MM.1S (cell line): Measurements from ENCODE around the gene TNFRSF1A.

ENCODE experiments used
- DNase-seq: peaks from one replicate; pipeline ENCODE4 v3.0.0-alpha.2; 2015
- H2AFZ ChIP-seq: fragments of 300-600 bp; sonication (generic); 2 replicates; pipeline ENCODE4 v1.6.0; 2016; ENCODE audit warnings: antibody characterized with exemption, low read length
- H3F3A ChIP-seq: fragments of 300-600 bp; sonication (generic); 2 replicates; pipeline ENCODE4 v1.6.1; 2016; ENCODE audit warnings: mild to moderate bottlenecking, antibody characterized with exemption, low read length, moderate library complexity, mixed read lengths; ENCODE audit not compliant: insufficient read depth
- H3K27ac ChIP-seq: fragments of 300-600 bp; sonication (generic); 2 replicates; pipeline ENCODE4 v1.5.1; 2016; ENCODE audit warnings: mild to moderate bottlenecking, low read length
- H3K27me3 ChIP-seq: fragments of 300-600 bp; sonication (generic); replicated peaks from 2 replicates; pipeline ENCODE4 v1.6.0; 2016; ENCODE audit warnings: low read length; ENCODE audit not compliant: insufficient read depth
- H3K36me3 ChIP-seq: fragments of 300-600 bp; sonication (generic); replicated peaks from 2 replicates; pipeline ENCODE4 v1.6.1; 2016; ENCODE audit warnings: mild to moderate bottlenecking, low read length, mixed read lengths; ENCODE audit not compliant: insufficient read depth
- H3K4me1 ChIP-seq: fragments of 300-600 bp; sonication (generic); 2 replicates; pipeline ENCODE4 v1.6.1; 2016; ENCODE audit warnings: low read length, mixed read lengths
- H3K4me2 ChIP-seq: fragments of 300-600 bp; sonication (generic); 2 replicates; pipeline ENCODE4 v1.6.0; 2016; ENCODE audit warnings: low read depth, low read length
- H3K4me3 ChIP-seq: fragments of 300-600 bp; sonication (generic); 2 replicates; pipeline ENCODE4 v1.5.1; 2016; ENCODE audit warnings: low read length, mixed read lengths
- H3K79me2 ChIP-seq: fragments of 300-600 bp; sonication (generic); 2 replicates; pipeline ENCODE4 v1.6.1; 2016; ENCODE audit warnings: mixed run types, low read length, mixed read lengths
- H3K9ac ChIP-seq: fragments of 300-600 bp; sonication (generic); 2 replicates; pipeline ENCODE4 v1.6.1; 2016; ENCODE audit warnings: low read length, mixed read lengths
- H3K9me2 ChIP-seq: fragments of 300-600 bp; sonication (generic); replicated peaks from 2 replicates; pipeline ENCODE4 v1.6.1; 2016; ENCODE audit warnings: mild to moderate bottlenecking, low read length, mixed read lengths; ENCODE audit not compliant: insufficient read depth
- H3K9me3 ChIP-seq: fragments of 300-600 bp; sonication (generic); replicated peaks from 2 replicates; pipeline ENCODE4 v1.6.1; 2016; ENCODE audit warnings: mild to moderate bottlenecking, low read length, mixed read lengths; ENCODE audit not compliant: insufficient read depth
- H4K20me1 ChIP-seq: fragments of 300-600 bp; sonication (generic); 2 replicates; pipeline ENCODE4 v1.6.1; 2016; ENCODE audit warnings: mild to moderate bottlenecking, low read length, moderate library complexity, mixed read lengths; ENCODE audit not compliant: insufficient read depth
- CTCF ChIP-seq: fragments of 300-600 bp; sonication (generic); IDR thresholded peaks from 2 replicates; pipeline ENCODE4 v1.5.1; 2016; ENCODE audit warnings: antibody characterized with exemption, low read length, mixed read lengths
- EZH2 ChIP-seq: fragments of 300-600 bp; sonication (generic); optimal IDR thresholded peaks from 2 replicates; pipeline ENCODE3; 2017; ENCODE audit warnings: low read depth, mild to moderate bottlenecking, antibody characterized with exemption, low read length, mixed read lengths
- EZH2phosphoT487 ChIP-seq: fragments of 300-600 bp; sonication (generic); IDR thresholded peaks from 2 replicates; pipeline ENCODE4 v1.6.1; 2018; ENCODE audit warnings: antibody characterized with exemption, low read length

TNFRSF1A gene

DNA sequence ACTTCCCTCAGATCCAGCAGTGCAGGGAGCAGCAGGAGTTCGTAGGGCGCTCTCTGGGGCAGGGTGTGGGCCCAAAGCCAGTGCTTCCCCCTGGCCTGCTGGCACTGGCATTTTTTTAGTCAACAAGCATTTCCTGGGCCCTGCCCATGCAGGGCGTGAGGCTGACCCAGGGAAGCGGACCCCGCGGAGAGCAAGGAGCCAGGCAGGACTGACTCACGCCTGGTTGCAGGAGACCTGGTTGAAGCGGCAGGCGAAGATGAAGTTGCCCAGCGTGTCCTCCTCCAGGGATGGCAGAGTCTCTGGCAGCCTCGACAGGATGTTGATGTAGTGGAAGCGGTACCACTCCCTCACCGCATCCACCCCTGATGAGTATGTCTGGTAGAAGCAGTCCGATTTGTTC is 20.0 kb upstream of the TNFRSF1A start:
- TF ChIP-seq EZH2phosphoT487 (no peak), EZH2 (no peak), CTCF (no peak)
- H3K9me2 ChIP-seq = no peaks in the 10 kb centered on the region
- no peak for DNase-seq
- H3K4me3 ChIP-seq = no peak overlapping the region
- H4K20me1 ChIP-seq = no peaks in the 10 kb centered on the region
- peaks cover 34% of the 10 kb centered on the region for H3K4me1 ChIP-seq
- H3K4me2 ChIP-seq = no peak overlapping the region
- peak overlapping the region; percentile 77 for H3K9ac ChIP-seq
- H3K9me3 ChIP-seq = no peaks in the 10 kb centered on the region
- peak overlapping the region; percentile 96 for H3K27ac ChIP-seq
- peaks cover 39% of the 10 kb centered on the region for H3F3A ChIP-seq
- no peaks in the 10 kb centered on the region for H3K27me3 ChIP-seq
- H3K79me2 ChIP-seq = no peaks in the 10 kb centered on the region
- no peak overlapping the region for H2AFZ ChIP-seq
- H3K36me3 ChIP-seq = no peaks in the 10 kb centered on the region

DNA sequence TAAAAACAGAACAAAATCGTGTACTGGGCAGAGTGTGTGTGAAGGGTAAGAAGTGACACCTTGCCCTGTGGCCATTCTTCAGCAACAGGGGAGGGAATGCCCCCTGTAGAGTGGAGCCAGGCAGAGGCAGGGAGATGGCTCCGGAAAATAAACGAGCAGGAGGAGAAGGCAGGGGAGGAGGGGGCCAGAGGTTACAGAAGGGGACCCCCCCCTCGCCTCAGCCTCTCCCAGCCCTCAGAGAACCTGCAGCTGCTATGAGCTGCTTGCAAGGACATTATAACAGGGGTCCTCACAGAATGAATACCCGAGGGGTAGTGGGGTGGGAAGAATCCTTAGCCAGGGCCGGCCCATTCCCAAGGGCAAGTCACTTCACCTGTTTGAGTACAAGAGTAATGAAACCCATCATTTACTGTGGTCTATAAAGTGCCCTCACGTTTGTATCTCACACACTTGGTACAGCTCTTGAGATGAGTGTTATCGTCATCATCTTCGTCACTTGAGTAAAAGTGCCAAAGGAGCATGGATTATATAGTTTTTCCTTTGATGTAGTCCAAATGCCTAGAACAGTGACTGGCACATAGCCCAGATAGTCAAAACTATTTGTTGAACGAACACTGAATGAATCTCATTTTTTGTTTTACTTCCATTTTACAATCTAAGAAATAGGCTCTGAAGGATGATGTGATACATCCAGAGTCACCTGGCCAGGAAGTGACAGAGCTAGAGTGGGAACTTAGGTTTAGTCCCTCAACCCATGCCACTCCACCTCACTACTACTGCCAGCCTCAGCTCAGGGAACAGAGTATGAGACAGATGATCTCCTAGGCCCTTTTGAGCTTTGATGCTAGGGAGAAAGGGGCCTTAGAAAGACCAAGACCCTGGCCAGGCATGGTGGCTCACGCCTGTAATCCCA is 19.0 kb upstream of the TNFRSF1A start:
- Histone ChIP-seq H3K4me1 (peaks cover 44% of the 10 kb centered on the region), H3K79me2 (no peaks in the 10 kb centered on the region), H3K9me3 (no peaks in the 10 kb centered on the region), H2AFZ (peak overlapping the region; percentile 9), H3K4me2 (peak overlapping the region; percentile 76), H4K20me1 (no peaks in the 10 kb centered on the region), H3K9me2 (no peaks in the 10 kb centered on the region), H3K27ac (peak overlapping the region; percentile 96), H3F3A (peaks cover 39% of the 10 kb centered on the region), H3K4me3 (peak overlapping the region; percentile 28), H3K36me3 (no peaks in the 10 kb centered on the region), H3K27me3 (no peaks in the 10 kb centered on the region), H3K9ac (peak overlapping the region; percentile 77)
- no peak for TF ChIP-seq EZH2
- peak; percentile 66 for DNase-seq

DNA sequence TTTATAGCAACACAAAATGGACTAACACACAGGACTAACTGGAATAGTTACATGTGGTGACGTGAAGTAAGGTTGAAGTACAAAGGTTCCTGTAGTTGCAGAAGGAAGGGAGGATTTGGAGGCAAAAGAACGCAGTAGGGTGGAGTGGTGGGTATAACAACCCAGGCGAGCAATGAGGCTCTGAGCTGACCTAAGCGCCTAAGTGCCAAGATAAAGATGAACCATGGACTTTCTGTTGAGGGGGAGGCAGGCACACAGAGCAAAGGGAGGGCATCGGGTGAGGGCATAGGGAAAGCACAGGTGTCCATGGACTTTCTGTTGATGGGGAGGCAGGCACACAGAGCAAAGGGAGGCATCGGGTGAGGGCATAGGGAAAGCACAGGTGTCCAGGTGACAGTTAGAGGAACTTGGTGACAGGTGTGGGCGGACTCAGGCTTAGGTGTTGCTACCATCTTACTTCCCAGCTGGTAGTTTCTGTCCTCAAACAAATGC is 18.2 kb upstream of the TNFRSF1A start:
- no peak for TF ChIP-seq EZH2
- TF ChIP-seq CTCF = no peak
- no peak for TF ChIP-seq EZH2phosphoT487
- Histone ChIP-seq H3K9ac (peak overlapping the region; percentile 77), H3K27me3 (no peaks in the 10 kb centered on the region), H3K4me1 (peaks cover 44% of the 10 kb centered on the region), H4K20me1 (no peaks in the 10 kb centered on the region), H3K9me3 (no peaks in the 10 kb centered on the region), H3K79me2 (no peaks in the 10 kb centered on the region), H3F3A (peaks cover 39% of the 10 kb centered on the region), H3K27ac (peak overlapping the region; percentile 96), H3K4me3 (peak overlapping the region; percentile 28; the same call in 1 of the 2 replicates), H3K36me3 (no peaks in the 10 kb centered on the region), H2AFZ (peak overlapping the region; percentile 55), H3K4me2 (peak overlapping the region; percentile 76), H3K9me2 (no peaks in the 10 kb centered on the region)
- DNase-seq = peak; percentile 94

- Histone ChIP-seq H4K20me1 (no peaks in the 10 kb centered on the region), H3K36me3 (no peaks in the 10 kb centered on the region), H3K4me1 (peaks cover 44% of the 10 kb centered on the region), H3F3A (peaks cover 34% of the 10 kb centered on the region), H3K9me3 (no peaks in the 10 kb centered on the region), H3K9me2 (no peaks in the 10 kb centered on the region), H3K27me3 (no peaks in the 10 kb centered on the region), H3K79me2 (no peaks in the 10 kb centered on the region), H3K4me2 (no peak overlapping the region), H3K9ac (no peak overlapping the region), H2AFZ (no peak overlapping the region), H3K4me3 (no peak overlapping the region), H3K27ac (no peak overlapping the region)
- no peak for DNase-seq
- no peak for TF ChIP-seq CTCF
- no peak for TF ChIP-seq EZH2
Observed at GRCh38 chr12:6358881-6359280, 17.0 kb upstream of the TNFRSF1A start.
